ENCODE results near the gene CHAC2.
A peak's percentile ranks its signal among the peaks of the same experiment; 100 is the strongest.

CHAC2 gene

DNA sequence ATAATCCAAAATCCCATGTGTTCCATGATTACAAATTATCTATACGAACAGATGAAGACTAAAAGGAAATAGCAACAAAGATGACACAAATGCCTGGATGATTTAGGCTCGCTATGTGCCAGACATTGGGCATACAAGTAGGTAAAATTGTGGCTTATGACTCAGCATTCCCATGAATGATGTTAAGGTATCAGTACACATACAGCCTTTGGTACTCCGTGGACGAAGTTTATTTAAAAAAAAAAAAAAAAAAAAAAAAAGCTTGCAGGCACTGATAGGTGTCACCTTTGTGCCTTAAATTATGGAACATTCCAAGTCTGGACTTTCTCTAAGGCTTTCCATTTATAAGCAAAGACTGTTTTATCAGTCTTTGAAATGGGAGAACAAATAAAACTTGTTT lies 2.7 kb downstream of the CHAC2 start:
- Histone ChIP-seq H3K4me3 (ENCODE audit: low read length in 2 of 2) (no peak overlapping the region), H3K27ac (ENCODE audit: low read depth in 2 of 2, low read length in 2 of 2) (no peak overlapping the region), H3K27me3 (ENCODE audit: control insufficient read depth in 2 of 2, insufficient read depth in 2 of 2, low read length in 2 of 2) (no peaks in the 10 kb centered on the region), H3K9ac (ENCODE audit: low read depth in 1 of 2, low read length in 2 of 2) (no peak overlapping the region), H3K36me3 (ENCODE audit: control insufficient read depth in 2 of 2, insufficient read depth in 2 of 2, low read length in 2 of 2) (no peaks in the 10 kb centered on the region), H3K9me3 (ENCODE audit: control insufficient read depth in 2 of 2, low read length in 2 of 2) (no peaks in the 10 kb centered on the region), H3K4me1 (ENCODE audit: control insufficient read depth in 2 of 2, insufficient read depth in 2 of 2, low read length in 2 of 2) (peaks cover 3 to 5% of the 10 kb centered on the region in 2 donors)

DNA sequence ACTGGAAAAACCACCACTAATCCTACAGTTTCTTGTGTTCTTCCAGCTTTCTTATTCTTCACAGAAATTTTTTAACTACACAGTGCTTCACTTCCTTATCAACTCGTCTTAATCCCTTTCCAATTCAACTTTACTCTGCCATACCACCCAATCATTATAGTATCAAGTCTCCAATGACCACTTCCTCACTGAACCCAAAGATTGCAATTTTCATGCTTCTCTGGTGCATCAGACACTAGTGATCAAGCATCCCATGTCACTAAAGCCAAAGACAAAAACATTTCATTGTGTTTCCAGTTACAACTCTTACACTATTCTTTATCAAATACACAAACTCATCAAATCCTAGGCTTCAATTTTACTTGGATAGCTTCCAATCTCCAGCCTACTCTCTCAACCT lies 9.5 kb downstream of the CHAC2 start:
- Histone ChIP-seq H3K4me3 (ENCODE audit: low read length in 2 of 2) (no peak overlapping the region), H3K27me3 (ENCODE audit: control insufficient read depth in 2 of 2, insufficient read depth in 2 of 2, low read length in 2 of 2) (no peaks in the 10 kb centered on the region), H3K9me3 (ENCODE audit: control insufficient read depth in 2 of 2, low read length in 2 of 2) (no peaks in the 10 kb centered on the region), H3K27ac (ENCODE audit: low read depth in 2 of 2, low read length in 2 of 2) (no peak overlapping the region), H3K36me3 (ENCODE audit: control insufficient read depth in 2 of 2, insufficient read depth in 2 of 2, low read length in 2 of 2) (peaks cover 0 to 4% of the 10 kb centered on the region in 2 donors), H3K9ac (ENCODE audit: low read depth in 1 of 2, low read length in 2 of 2) (no peak overlapping the region), H3K4me1 (ENCODE audit: control insufficient read depth in 2 of 2, insufficient read depth in 2 of 2, low read length in 2 of 2) (no peaks in the 10 kb centered on the region)

DNA sequence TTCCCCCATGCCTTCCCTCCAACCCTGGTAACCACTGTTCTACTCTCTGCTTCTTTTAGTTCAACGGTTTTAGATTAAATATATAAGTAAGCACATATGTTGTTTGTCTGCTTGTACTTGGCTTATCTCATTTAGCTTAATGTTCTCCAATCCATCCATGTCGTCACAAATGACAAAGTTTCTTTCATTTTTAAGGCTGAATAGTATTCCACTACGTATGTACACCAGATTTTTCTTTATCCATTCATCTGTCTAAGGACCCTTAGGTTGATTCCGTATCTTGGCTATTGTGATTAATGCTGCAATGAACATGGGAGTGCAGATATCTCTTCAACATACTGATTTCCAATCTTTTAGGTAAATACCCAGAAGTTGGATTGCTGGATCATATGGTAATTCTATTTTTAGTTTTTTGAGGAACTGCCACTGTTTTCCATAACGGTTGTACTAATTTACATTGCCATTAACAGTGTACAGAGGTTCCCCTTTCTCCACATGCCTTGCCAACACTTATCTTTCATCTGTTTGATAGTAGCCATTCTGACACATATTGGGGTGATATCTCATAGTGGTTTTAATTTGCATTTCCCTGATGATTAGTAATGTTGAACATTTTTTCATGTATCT lies 11.0 kb downstream of the CHAC2 start:
- Histone ChIP-seq H3K4me1 (ENCODE audit: control insufficient read depth in 2 of 2, insufficient read depth in 2 of 2, low read length in 2 of 2) (no peaks in the 10 kb centered on the region), H3K27me3 (ENCODE audit: control insufficient read depth in 2 of 2, insufficient read depth in 2 of 2, low read length in 2 of 2) (no peaks in the 10 kb centered on the region), H3K27ac (ENCODE audit: low read depth in 2 of 2, low read length in 2 of 2) (no peak overlapping the region), H3K9me3 (ENCODE audit: control insufficient read depth in 2 of 2, low read length in 2 of 2) (no peaks in the 10 kb centered on the region), H3K36me3 (ENCODE audit: control insufficient read depth in 2 of 2, insufficient read depth in 2 of 2, low read length in 2 of 2) (peaks cover 0 to 5% of the 10 kb centered on the region in 2 donors), H3K9ac (ENCODE audit: low read depth in 1 of 2, low read length in 2 of 2) (no peak overlapping the region), H3K4me3 (ENCODE audit: low read length in 2 of 2) (no peak overlapping the region)

- H3K27me3 ChIP-seq (ENCODE audit: control insufficient read depth in 2 of 2, insufficient read depth in 2 of 2, low read length in 2 of 2), result no peaks in the 10 kb centered on the region
- H3K9ac ChIP-seq (ENCODE audit: low read depth in 1 of 2, low read length in 2 of 2), result no peak overlapping the region
- H3K4me3 ChIP-seq (ENCODE audit: low read length in 2 of 2), result no peak overlapping the region
- H3K36me3 ChIP-seq (ENCODE audit: control insufficient read depth in 2 of 2, insufficient read depth in 2 of 2, low read length in 2 of 2), result peaks cover 0 to 5% of the 10 kb centered on the region in 2 donors
- H3K27ac ChIP-seq (ENCODE audit: low read depth in 2 of 2, low read length in 2 of 2), result no peak overlapping the region
- H3K4me1 ChIP-seq (ENCODE audit: control insufficient read depth in 2 of 2, insufficient read depth in 2 of 2, low read length in 2 of 2), result no peaks in the 10 kb centered on the region
- H3K9me3 ChIP-seq (ENCODE audit: control insufficient read depth in 2 of 2, low read length in 2 of 2), result no peaks in the 10 kb centered on the region
Observed at GRCh38 chr2:53780056-53780455, 12.5 kb downstream of the CHAC2 start.

DNA sequence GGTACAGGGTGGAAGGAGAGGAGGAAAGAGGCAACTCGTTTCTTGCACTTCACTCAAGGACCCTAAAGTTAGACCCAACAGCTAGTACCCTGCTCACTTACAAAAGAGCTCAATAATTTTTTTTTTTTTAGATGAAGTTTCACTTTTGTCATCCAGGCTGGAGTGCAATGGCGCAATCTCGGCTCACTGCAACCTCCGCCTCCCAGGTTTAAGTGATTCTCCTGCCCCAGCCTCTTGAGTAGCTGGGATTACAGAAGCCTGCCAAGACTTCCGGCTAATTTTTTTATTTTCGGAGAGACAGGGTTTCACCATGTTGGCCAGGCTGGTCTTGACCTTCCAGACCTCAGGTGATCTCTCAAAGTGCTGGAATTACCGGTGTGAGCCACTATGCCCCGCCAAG lies 15.1 kb downstream of the CHAC2 start:
- no peaks in the 10 kb centered on the region for H3K9me3 ChIP-seq (ENCODE audit: control insufficient read depth in 2 of 2, low read length in 2 of 2)
- H3K27ac ChIP-seq (ENCODE audit: low read depth in 2 of 2, low read length in 2 of 2), result no peak overlapping the region
- H3K4me3 ChIP-seq (ENCODE audit: low read length in 2 of 2), result no peak overlapping the region
- H3K36me3 ChIP-seq (ENCODE audit: control insufficient read depth in 2 of 2, insufficient read depth in 2 of 2, low read length in 2 of 2), result peaks cover 0 to 5% of the 10 kb centered on the region in 2 donors
- peaks cover 10 to 11% of the 10 kb centered on the region in 2 donors for H3K4me1 ChIP-seq (ENCODE audit: control insufficient read depth in 2 of 2, insufficient read depth in 2 of 2, low read length in 2 of 2)
- no peak overlapping the region for H3K9ac ChIP-seq (ENCODE audit: low read depth in 1 of 2, low read length in 2 of 2)
- H3K27me3 ChIP-seq (ENCODE audit: control insufficient read depth in 2 of 2, insufficient read depth in 2 of 2, low read length in 2 of 2), result no peaks in the 10 kb centered on the region

GRCh38 chr2:53784436-53784835 lies 16.8 kb downstream of the CHAC2 start:
- H3K27ac ChIP-seq (ENCODE audit: low read depth in 2 of 2, low read length in 2 of 2), result no peak overlapping the region

DNA sequence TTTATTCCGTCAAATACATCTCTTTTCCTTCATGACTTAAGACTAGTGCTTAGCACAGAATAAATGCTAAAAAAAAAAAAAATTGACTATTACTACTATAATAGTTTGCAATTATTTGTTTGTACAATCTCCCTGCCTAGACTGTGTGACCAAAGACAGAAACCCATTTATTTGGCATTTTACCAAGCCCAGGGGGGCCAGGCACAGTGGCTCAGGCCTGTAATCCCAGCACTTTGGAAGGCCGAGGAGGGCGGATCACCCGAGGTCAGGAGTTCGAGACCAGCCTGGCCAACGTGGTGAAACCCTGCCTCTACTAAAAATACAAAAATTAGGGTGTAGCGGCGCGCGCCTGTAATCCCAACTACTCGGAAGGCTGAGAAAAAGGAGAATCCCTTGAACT lies 17.8 kb downstream of the CHAC2 start:
- no peaks in the 10 kb centered on the region for H3K27me3 ChIP-seq (ENCODE audit: control insufficient read depth in 2 of 2, insufficient read depth in 2 of 2, low read length in 2 of 2)
- no peak overlapping the region for H3K27ac ChIP-seq (ENCODE audit: low read depth in 2 of 2, low read length in 2 of 2)
- H3K9ac ChIP-seq (ENCODE audit: low read depth in 1 of 2, low read length in 2 of 2), result peak overlapping the region in 1 of 2 donors; percentile 95
- H3K36me3 ChIP-seq (ENCODE audit: control insufficient read depth in 2 of 2, insufficient read depth in 2 of 2, low read length in 2 of 2), result peaks cover 0 to 5% of the 10 kb centered on the region in 2 donors
- no peaks in the 10 kb centered on the region for H3K9me3 ChIP-seq (ENCODE audit: control insufficient read depth in 2 of 2, low read length in 2 of 2)
- H3K4me3 ChIP-seq (ENCODE audit: low read length in 2 of 2), result peak overlapping the region in 1 of 2 donors; percentile 100
- peaks cover 11 to 13% of the 10 kb centered on the region in 2 donors for H3K4me1 ChIP-seq (ENCODE audit: control insufficient read depth in 2 of 2, insufficient read depth in 2 of 2, low read length in 2 of 2)

More at GRCh38 chr2:53784436-53784835, 16.8 kb downstream of the CHAC2 start:
- peaks cover 0 to 5% of the 10 kb centered on the region in 2 donors for H3K36me3 ChIP-seq (ENCODE audit: control insufficient read depth in 2 of 2, insufficient read depth in 2 of 2, low read length in 2 of 2)
- H3K4me3 ChIP-seq (ENCODE audit: low read length in 2 of 2), result no peak overlapping the region
- H3K27me3 ChIP-seq (ENCODE audit: control insufficient read depth in 2 of 2, insufficient read depth in 2 of 2, low read length in 2 of 2), result no peaks in the 10 kb centered on the region
- H3K9me3 ChIP-seq (ENCODE audit: control insufficient read depth in 2 of 2, low read length in 2 of 2), result no peaks in the 10 kb centered on the region
- no peak overlapping the region for H3K9ac ChIP-seq (ENCODE audit: low read depth in 1 of 2, low read length in 2 of 2)
- H3K4me1 ChIP-seq (ENCODE audit: control insufficient read depth in 2 of 2, insufficient read depth in 2 of 2, low read length in 2 of 2), result peaks cover 11 to 13% of the 10 kb centered on the region in 2 donors

DNA sequence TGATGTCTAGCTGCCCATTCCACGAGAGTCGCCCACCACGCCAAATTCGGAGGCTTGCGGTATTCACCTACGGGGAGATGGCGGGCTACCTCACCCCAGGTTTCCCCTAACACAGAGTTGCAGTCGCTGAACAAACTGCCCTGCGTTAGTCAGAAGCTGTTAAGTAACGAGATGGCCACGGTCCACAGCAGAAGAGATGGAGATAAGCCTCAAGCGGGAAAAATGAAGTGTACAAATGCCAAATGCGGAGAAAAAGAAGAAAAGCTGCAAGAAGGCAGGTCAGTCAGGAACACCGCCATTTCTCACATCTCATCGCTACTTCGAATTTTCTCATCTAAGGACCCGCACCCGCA lies 18.7 kb downstream of the CHAC2 start:
- Histone ChIP-seq H3K9me3 (ENCODE audit: control insufficient read depth in 2 of 2, low read length in 2 of 2) (no peaks in the 10 kb centered on the region), H3K27ac (ENCODE audit: low read depth in 2 of 2, low read length in 2 of 2) (peak overlapping the region; percentile 77 to 84), H3K4me3 (ENCODE audit: low read length in 2 of 2) (peak overlapping the region; percentile 89 to 100), H3K27me3 (ENCODE audit: control insufficient read depth in 2 of 2, insufficient read depth in 2 of 2, low read length in 2 of 2) (no peaks in the 10 kb centered on the region), H3K4me1 (ENCODE audit: control insufficient read depth in 2 of 2, insufficient read depth in 2 of 2, low read length in 2 of 2) (peaks cover 11 to 13% of the 10 kb centered on the region in 2 donors), H3K9ac (ENCODE audit: low read depth in 1 of 2, low read length in 2 of 2) (peak overlapping the region; percentile 83 to 95), H3K36me3 (ENCODE audit: control insufficient read depth in 2 of 2, insufficient read depth in 2 of 2, low read length in 2 of 2) (peaks cover 0 to 5% of the 10 kb centered on the region in 2 donors)

GRCh38 chr2:53786705-53787613 lies 19.4 kb downstream of the CHAC2 start, which contains the start of the genes ASB3 and ERLEC1:
Gene ASB3, minus strand, starts transcription at chr2:53786953. Its CDS starts 21,381 bp downstream, at chr2:53765572.
Gene ERLEC1, plus strand, starts transcription at chr2:53787044. Its CDS starts 167 bp downstream, at chr2:53787211.
- Histone ChIP-seq H3K27ac (ENCODE audit: low read depth in 2 of 2, low read length in 2 of 2) (peak within 1 kb of the TSS; percentile 77 to 84), H3K27me3 (ENCODE audit: control insufficient read depth in 2 of 2, insufficient read depth in 2 of 2, low read length in 2 of 2) (no peaks in the 10 kb centered on the region), H3K36me3 (ENCODE audit: control insufficient read depth in 2 of 2, insufficient read depth in 2 of 2, low read length in 2 of 2) (peaks cover 0 to 2% of the 10 kb centered on the region in 2 donors), H3K9me3 (ENCODE audit: control insufficient read depth in 2 of 2, low read length in 2 of 2) (no peaks in the 10 kb centered on the region), H3K9ac (ENCODE audit: low read depth in 1 of 2, low read length in 2 of 2) (peak within 1 kb of the TSS; percentile 83 to 95), H3K4me3 (ENCODE audit: low read length in 2 of 2) (peak within 1 kb of the TSS; percentile 89 to 100), H3K4me1 (ENCODE audit: control insufficient read depth in 2 of 2, insufficient read depth in 2 of 2, low read length in 2 of 2) (peaks cover 11 to 13% of the 10 kb centered on the region in 2 donors)

Measured in mucosa of rectum (tissue), 2 donors.